B cell (primary cell): Measurements from ENCODE around the gene TSPOAP1. TPM values are rescaled to one million over a fixed set of nuclear protein-coding genes. Genes with fewer than 3 reads are reported as not detected.

Experiments
- ATAC-seq: fragments of 200-7000 bp; cut with Tn5 transposase; one replicate; pipeline ENCODE4 v1.10.0; 2021; ENCODE audit warnings: low read depth, mild to moderate bottlenecking, moderate number of reproducible peaks, moderate library complexity
- CTCF ChIA-PET: fragments of 350-600 bp; sonication (Branson Sonifier 250); formaldehyde crosslinking; loops from one replicate; lab custom pipeline; 2021; ENCODE audit warnings: antibody characterized with exemption, inconsistent platforms; lab: Charles Lee
- POLR2A ChIA-PET: fragments of 350-600 bp; sonication (Branson Sonifier 250); formaldehyde crosslinking; loops from one replicate; lab custom pipeline; 2021; ENCODE audit warnings: antibody characterized with exemption; lab: Charles Lee
- DNase-seq: peaks from one replicate; pipeline ENCODE4 v3.0.0; 2013
- H2AFZ ChIP-seq: 2 replicates; pipeline ENCODE4 v1.6.1; 2012; ENCODE audit warnings: mild to moderate bottlenecking, low read depth, low read length; ENCODE audit not compliant: insufficient read depth, poor library complexity, severe bottlenecking
- H3K27ac ChIP-seq, 2 donors: 1 replicate in 1 of 2; 2 replicates in 1 of 2; pipeline ENCODE4 v1.5.1; 2012 to 2013; ENCODE audit warnings: low read length in 2 of 2, mild to moderate bottlenecking in 2 of 2, moderate library complexity in 1 of 2
- H3K27me3 ChIP-seq, 4 experiments: fragments of 200-600 bp in 1 of 4; sonication (generic) in 1 of 4; replicated peaks in 1 of 4; 1 replicate in 2 of 4; 2 replicates in 2 of 4; pipeline versions ENCODE4 v1.6.1 to v1.7.0; 2013 to 2016; ENCODE audit warnings: low read length in 3 of 4, mild to moderate bottlenecking in 2 of 4, mixed read lengths in 1 of 4, moderate library complexity in 1 of 4; ENCODE audit not compliant: insufficient read depth in 4 of 4, control insufficient read depth in 3 of 4; ENCODE audit errors: control extremely low read depth in 1 of 4
- H3K36me3 ChIP-seq, 2 experiments: replicated peaks in 1 of 2; 1 replicate in 1 of 2; 2 replicates in 1 of 2; pipeline versions ENCODE4 v1.6.1 to v1.7.1; 2013; ENCODE audit warnings: low read length in 1 of 2; ENCODE audit not compliant: insufficient read depth in 2 of 2, control insufficient read depth in 1 of 2; ENCODE audit errors: control extremely low read depth in 1 of 2, extremely low read depth in 1 of 2
- H3K4me1 ChIP-seq, 2 donors: fragments of 200-600 bp in 1 of 2; sonication (generic) in 1 of 2; 1 replicate in 1 of 2; 2 replicates in 1 of 2; pipeline versions ENCODE4 v1.5.1 to v1.6.1; 2013 to 2017; ENCODE audit warnings: low read length in 2 of 2; ENCODE audit not compliant: control insufficient read depth in 2 of 2, insufficient read depth in 2 of 2
- H3K4me2 ChIP-seq: replicated peaks from 2 replicates; pipeline ENCODE3; 2012; ENCODE audit warnings: mild to moderate bottlenecking, low read depth, low read length; ENCODE audit not compliant: poor library complexity, severe bottlenecking
- H3K4me3 ChIP-seq, 5 experiments: fragments of 200-600 bp in 1 of 5; sonication (generic) in 1 of 5; 1 replicate in 3 of 5; 2 replicates in 2 of 5; pipeline versions ENCODE4 v1.5.1 to v1.7.0; 2011 to 2016; ENCODE audit warnings: low read length in 4 of 5, mild to moderate bottlenecking in 4 of 5, low read depth in 2 of 5, control low read depth in 1 of 5, moderate library complexity in 1 of 5; ENCODE audit not compliant: insufficient read depth in 1 of 5; ENCODE audit errors: control extremely low read depth in 1 of 5, extremely low read depth in 1 of 5
- H3K79me2 ChIP-seq: fragments of 200-600 bp; sonication (generic); one replicate; pipeline ENCODE4 v1.6.0; 2016; ENCODE audit warnings: low read length; ENCODE audit not compliant: control insufficient read depth, insufficient read depth
- H3K9ac ChIP-seq: fragments of 200-600 bp; sonication (generic); 2 replicates; pipeline ENCODE4 v1.6.1; 2017; ENCODE audit warnings: mild to moderate bottlenecking, low read length, moderate library complexity
- H3K9me3 ChIP-seq, 3 donors: one replicate each; pipeline versions ENCODE4 v1.6.1 to v1.7.1; 2013; ENCODE audit warnings: low read length in 2 of 3; ENCODE audit not compliant: control insufficient read depth in 2 of 3, insufficient read depth in 1 of 3; ENCODE audit errors: control extremely low read depth in 1 of 3
- H4K20me1 ChIP-seq: 2 replicates; pipeline ENCODE4 v1.6.0; 2012; ENCODE audit warnings: mild to moderate bottlenecking, low read length; ENCODE audit not compliant: insufficient read depth, control insufficient read depth, poor library complexity, severe bottlenecking
- H3K27ac Mint-ChIP-seq: one replicate; pipeline ENCODE4 v1.8.0; 2021; ENCODE audit warnings: mixed read lengths
- H3K27me3 Mint-ChIP-seq: one replicate; pipeline ENCODE4 v1.8.0; 2021; ENCODE audit warnings: mixed read lengths
- H3K4me1 Mint-ChIP-seq: one replicate; pipeline ENCODE4 v1.8.0; 2021; ENCODE audit warnings: mixed read lengths
- H3K4me3 Mint-ChIP-seq: one replicate; pipeline ENCODE4 v1.8.0; 2021; ENCODE audit warnings: mixed read lengths
- H3K9me3 Mint-ChIP-seq: one replicate; pipeline ENCODE4 v1.8.0; 2022; ENCODE audit warnings: mixed read lengths; ENCODE audit not compliant: insufficient read depth
- CTCF ChIP-seq: fragments of 200-600 bp; IDR thresholded peaks from one replicate; pipeline ENCODE4 v1.8.0; 2022; ENCODE audit warnings: antibody characterized with exemption, mild to moderate bottlenecking
- EZH2 ChIP-seq: IDR thresholded peaks from 2 replicates; pipeline ENCODE4 v1.6.1; 2012; ENCODE audit warnings: borderline replicate concordance, low read depth, mild to moderate bottlenecking, moderate library complexity, low read length; ENCODE audit not compliant: insufficient read depth, poor library complexity, severe bottlenecking
- WGBS: methylation state at CpG from one replicate; pipeline ENCODE4 v1.1.5; 2013; ENCODE audit warnings: missing lambda C conversion rate; ENCODE audit not compliant: insufficient coverage; 5-methylcytosine and 5-hydroxymethylcytosine counted together
- intact Hi-C: fragments of 100-400 bp; cut with micrococcal nuclease; formaldehyde crosslinking; loops from one replicate; pipeline ENCODE4 v1.10.0; 2022
- polyA plus RNA-seq: library from polyadenylated mRNA; depleted of rRNA; stranded (reverse); fragments of >200 nt; gene quantifications from 2 replicates; pipeline ENCODE4 v1.2.3, GENCODE V29; 2012
- total RNA-seq, 2 donors: library from RNA; stranded (reverse); fragments of 120-200 nt in 1 of 2; gene quantifications; 1 replicate in 1 of 2; 2 replicates in 1 of 2; pipeline versions ENCODE4 v1.2.3 to v1.2.4, GENCODE V29; 2013 to 2022

TSPOAP1 gene
- total and polyA plus RNA-seq, 2 donors (not counting 1 experiment from before 2014, with no cell fraction given), result 10.8 to 30.7 TPM

GRCh38 chr17:58373003-58373402, 44.4 kb upstream of the TSPOAP1 start:
- CTCF ChIA-PET, result interaction anchor here (1.1 to 9.3 kb wide), 2 partner anchors 40 to 56 kb away, joined by 3 to 65 read pairs; no protein-coding TSS in a partner anchor
- no peaks in the 10 kb centered on the region for H3K9me3 Mint-ChIP-seq
- no peak overlapping the region for H3K27ac Mint-ChIP-seq
- Histone ChIP-seq H3K9me3 (no peaks in the 10 kb centered on the region), H3K27me3 (no peaks in the 10 kb centered on the region), H3K9ac (no peak overlapping the region), H2AFZ (no peak overlapping the region), H3K36me3 (no peaks in the 10 kb centered on the region), H3K4me2 (no peak overlapping the region), H3K27ac (no peak overlapping the region), H3K4me3 (no peak overlapping the region), H4K20me1 (no peaks in the 10 kb centered on the region), H3K4me1 (peaks cover 15 to 30% of the 10 kb centered on the region in 2 donors), H3K79me2 (no peaks in the 10 kb centered on the region)
- no peak for TF ChIP-seq EZH2
- no peak for TF ChIP-seq CTCF
- DNase-seq, result no peak
- WGBS, result 95% methylated on average over 3 of the region's 5 CpGs
- H3K4me1 Mint-ChIP-seq, result peaks cover 29% of the 10 kb centered on the region
- intact Hi-C loops, result no loop called here
- H3K27me3 Mint-ChIP-seq, result no peaks in the 10 kb centered on the region
- no peak for ATAC-seq
- POLR2A ChIA-PET, result interaction anchor here (0.6 kb wide), 1 partner anchor 9 kb away, joined by 3 read pairs; no protein-coding TSS in a partner anchor
- no peak overlapping the region for H3K4me3 Mint-ChIP-seq

GRCh38 chr17:58371300-58371950, 42.8 kb upstream of the TSPOAP1 start:
- TF ChIP-seq CTCF (no peak), EZH2 (no peak)
- ATAC-seq, result no peak
- WGBS, result 94% methylated on average over 4 of the region's 6 CpGs
- DNase-seq, result no peak
- H3K4me1 Mint-ChIP-seq, result peaks cover 31% of the 10 kb centered on the region
- H3K27ac Mint-ChIP-seq, result no peak overlapping the region
- Histone ChIP-seq H3K4me2 (no peak overlapping the region), H2AFZ (no peak overlapping the region), H4K20me1 (no peaks in the 10 kb centered on the region), H3K9ac (no peak overlapping the region), H3K9me3 (no peaks in the 10 kb centered on the region), H3K4me1 (peaks cover 15 to 30% of the 10 kb centered on the region in 2 donors), H3K36me3 (no peaks in the 10 kb centered on the region), H3K27me3 (no peaks in the 10 kb centered on the region), H3K4me3 (no peak overlapping the region), H3K27ac (no peak overlapping the region), H3K79me2 (no peaks in the 10 kb centered on the region)
- ChIA-PET CTCF (interaction anchor here (9.3 kb wide), 1 partner anchor 55 kb away, joined by 65 read pairs; no protein-coding TSS in a partner anchor), POLR2A (no interaction called here)
- intact Hi-C loops, result no loop called here
- H3K4me3 Mint-ChIP-seq, result no peak overlapping the region
- H3K27me3 Mint-ChIP-seq, result no peaks in the 10 kb centered on the region
- H3K9me3 Mint-ChIP-seq, result no peaks in the 10 kb centered on the region
